Fibroblast of lung (primary cell): Measurements from ENCODE around the gene DUSP5. TPM values are rescaled to one million over a fixed set of nuclear protein-coding genes. Genes with fewer than 3 reads are reported as not detected.
A peak's percentile ranks its signal among the peaks of the same experiment; 100 is the strongest.

Experiments used
- DNase-seq, 2 donors: peaks; one replicate each; pipeline versions ENCODE4 v3.0.0 to v3.0.0-alpha.2; 2010; ENCODE audit warnings: low read depth in 2 of 2
- H2AFZ ChIP-seq: 2 replicates; pipeline ENCODE4 v1.5.1; 2012; ENCODE audit warnings: low read length, control low read depth, inconsistent platforms
- H3K27ac ChIP-seq: 2 replicates; pipeline ENCODE4 v1.5.1; 2011; ENCODE audit warnings: low read length, control low read depth; ENCODE audit not compliant: insufficient read depth
- H3K27me3 ChIP-seq: 2 replicates; pipeline ENCODE4 v1.5.1; 2011; ENCODE audit warnings: mild to moderate bottlenecking, low read length; ENCODE audit not compliant: control insufficient read depth, insufficient read depth
- H3K36me3 ChIP-seq: 2 replicates; pipeline ENCODE4 v1.5.1; 2011; ENCODE audit warnings: low read length; ENCODE audit not compliant: control insufficient read depth, insufficient read depth
- H3K4me1 ChIP-seq: 2 replicates; pipeline ENCODE4 v1.5.1; 2011; ENCODE audit warnings: low read length; ENCODE audit not compliant: control insufficient read depth, insufficient read depth; ENCODE audit errors: extremely low read depth
- H3K4me2 ChIP-seq: 2 replicates; pipeline ENCODE4 v1.5.1; 2011; ENCODE audit warnings: low read length, control low read depth; ENCODE audit not compliant: insufficient read depth; ENCODE audit errors: extremely low read depth
- H3K4me3 ChIP-seq, 4 experiments: fragments of 200-600 bp in 1 of 4; sonication (generic) in 1 of 4; replicated peaks in 1 of 4; 2 replicates each; pipeline ENCODE4 v1.5.1; 2011 to 2016; ENCODE audit warnings: low read length in 4 of 4, low read depth in 3 of 4, mild to moderate bottlenecking in 3 of 4, control low read depth in 2 of 4, inconsistent platforms in 1 of 4, mixed read lengths in 1 of 4; ENCODE audit not compliant: insufficient read depth in 1 of 4; ENCODE audit errors: control extremely low read depth in 1 of 4
- H3K79me2 ChIP-seq: 2 replicates; pipeline ENCODE4 v1.5.1; 2012; ENCODE audit warnings: mild to moderate bottlenecking, low read length, inconsistent platforms; ENCODE audit not compliant: control insufficient read depth, insufficient read depth
- H3K9ac ChIP-seq: 2 replicates; pipeline ENCODE4 v1.5.1; 2011; ENCODE audit warnings: mild to moderate bottlenecking, low read length, control low read depth; ENCODE audit not compliant: insufficient read depth
- H3K9me3 ChIP-seq: 2 replicates; pipeline ENCODE4 v1.5.1; 2012; ENCODE audit warnings: low read depth, low read length; ENCODE audit not compliant: control insufficient read depth, insufficient read depth
- H4K20me1 ChIP-seq: 2 replicates; pipeline ENCODE4 v1.5.1; 2011; ENCODE audit warnings: low read length; ENCODE audit not compliant: control insufficient read depth, insufficient read depth; ENCODE audit errors: extremely low read depth
- CTCF ChIP-seq, 2 donors: IDR thresholded peaks in 1 of 2; conservative IDR thresholded peaks in 1 of 2; 1 replicate in 1 of 2; 2 replicates in 1 of 2; pipeline ENCODE4 v1.5.1; 2011 to 2012; ENCODE audit warnings: low read length in 2 of 2, control low read depth in 1 of 2, inconsistent platforms in 1 of 2, low read depth in 1 of 2, mild to moderate bottlenecking in 1 of 2
- EZH2 ChIP-seq: IDR thresholded peaks from 2 replicates; pipeline ENCODE4 v1.5.1; 2012; ENCODE audit warnings: low read length, control low read depth, mild to moderate bottlenecking; ENCODE audit errors: missing control alignments
- polyA plus RNA-seq, 2 donors: library from polyadenylated mRNA; depleted of rRNA in 1 of 2; stranded (reverse) in 1 of 2; unstranded in 1 of 2; fragments of >200 nt; gene quantifications; 2 replicates each; pipeline ENCODE4 v1.2.1, GENCODE V29; 2011 to 2012; ENCODE audit warnings: missing spikeins in 1 of 2
- total RNA-seq: library from RNA; depleted of rRNA; stranded (reverse); fragments of >200 nt; gene quantifications from 2 replicates; pipeline ENCODE4 v1.2.1, GENCODE V29; 2014

The DUSP5 gene
- total and polyA plus RNA-seq, 2 donors (not counting 1 experiment from before 2014, with no cell fraction given) = 27.6 to 37.7 TPM

GRCh38 chr10:110503528-110504110 is 5.9 kb downstream of the DUSP5 start:
- Histone ChIP-seq H3K9me3 (no peaks in the 10 kb centered on the region), H3K4me1 (peaks cover 34% of the 10 kb centered on the region), H3K36me3 (peaks cover 26% of the 10 kb centered on the region), H3K9ac (peak overlapping the region; percentile 1), H3K27me3 (no peaks in the 10 kb centered on the region), H2AFZ (no peak overlapping the region), H3K27ac (peak overlapping the region; percentile 80), H3K79me2 (peaks cover 93% of the 10 kb centered on the region), H4K20me1 (no peaks in the 10 kb centered on the region), H3K4me2 (peak overlapping the region; percentile 64), H3K4me3 (peak overlapping the region in 3 of 4 experiments; percentile 3 to 96 (median 69))
- no peak for DNase-seq
- TF ChIP-seq CTCF (conservative IDR thresholded peaks at IDR 0.05 in 1 of 2, IDR thresholded peaks at IDR 0.05 in 1 of 2; ENCODE audit: low read depth in 1 of 2, low read length in 2 of 2) (no peak), EZH2 (no peak)

GRCh38 chr10:110504111-110504735 is 6.5 kb downstream of the DUSP5 start:
- Histone ChIP-seq H3K4me2 (peak overlapping the region; percentile 49), H3K4me3 (peak overlapping the region in 2 of 4 experiments; percentile 7 to 96), H4K20me1 (no peaks in the 10 kb centered on the region), H3K27me3 (no peaks in the 10 kb centered on the region), H3K36me3 (peaks cover 26% of the 10 kb centered on the region), H3K9ac (no peak overlapping the region), H3K79me2 (peaks cover 93% of the 10 kb centered on the region), H3K27ac (peak overlapping the region; percentile 80), H3K4me1 (peaks cover 34% of the 10 kb centered on the region), H2AFZ (no peak overlapping the region), H3K9me3 (no peaks in the 10 kb centered on the region)
- peak; percentile 81 to 95 for DNase-seq
- TF ChIP-seq EZH2 (no peak), CTCF (conservative IDR thresholded peaks at IDR 0.05 in 1 of 2, IDR thresholded peaks at IDR 0.05 in 1 of 2; ENCODE audit: low read depth in 1 of 2, low read length in 2 of 2) (no peak)

DNA sequence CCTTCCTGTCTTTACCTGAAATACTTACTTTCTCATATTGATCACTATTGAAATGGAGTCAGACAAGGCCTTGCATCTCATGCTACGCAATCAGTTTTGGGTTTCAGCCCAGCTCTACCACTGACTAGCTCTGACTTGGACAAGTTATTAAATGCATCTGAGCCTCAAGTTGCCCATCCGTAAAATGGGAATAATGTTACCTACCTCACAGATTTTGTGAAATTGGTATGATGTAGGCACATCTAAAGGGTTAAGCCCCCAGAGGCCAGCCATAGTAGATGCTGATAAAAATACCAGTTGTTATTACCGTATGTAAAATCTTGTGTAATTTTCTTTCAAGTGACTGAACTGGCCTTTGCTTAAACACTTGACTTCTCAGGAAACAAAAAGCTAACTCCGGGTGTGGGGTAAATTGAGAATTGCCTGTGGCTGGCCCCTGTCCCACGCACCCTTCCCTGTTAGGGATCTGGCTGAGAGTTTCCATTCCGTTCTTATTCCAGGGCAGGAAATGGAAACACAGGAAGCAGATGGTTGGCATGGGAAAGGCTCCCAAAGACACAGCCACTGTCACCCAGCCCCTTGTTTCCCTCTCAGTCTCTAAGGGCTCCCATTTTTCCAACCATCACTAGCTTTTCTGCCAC is 7.5 kb downstream of the DUSP5 start:
- no peak for TF ChIP-seq CTCF (conservative IDR thresholded peaks at IDR 0.05 in 1 of 2, IDR thresholded peaks at IDR 0.05 in 1 of 2; ENCODE audit: low read depth in 1 of 2, low read length in 2 of 2)
- TF ChIP-seq EZH2 = no peak
- H3K79me2 ChIP-seq = peaks cover 91% of the 10 kb centered on the region
- H3K27me3 ChIP-seq = no peaks in the 10 kb centered on the region
- no peaks in the 10 kb centered on the region for H4K20me1 ChIP-seq
- H3K36me3 ChIP-seq = peaks cover 28% of the 10 kb centered on the region
- H3K4me1 ChIP-seq = peaks cover 34% of the 10 kb centered on the region
- DNase-seq = no peak
- H3K9ac ChIP-seq = no peak overlapping the region
- H3K27ac ChIP-seq = peak overlapping the region; percentile 80
- H3K9me3 ChIP-seq = no peaks in the 10 kb centered on the region
- no peak overlapping the region for H3K4me3 ChIP-seq
- H2AFZ ChIP-seq = no peak overlapping the region
- no peak overlapping the region for H3K4me2 ChIP-seq
